GM23248 (cell line): Measurements from ENCODE around the gene PKNOX2.

ENCODE experiments used
- EZH2 ChIP-seq: fragments of 200-600 bp; sonication (generic); IDR thresholded peaks from 2 replicates; pipeline ENCODE4 v1.6.1; 2018; ENCODE audit warnings: antibody characterized with exemption, mild to moderate bottlenecking; ENCODE audit not compliant: insufficient read depth, poor library complexity, severe bottlenecking
- EZH2phosphoT487 ChIP-seq: fragments of 200-600 bp; sonication (generic); IDR thresholded peaks from 2 replicates; pipeline ENCODE4 v1.6.1; 2018; ENCODE audit warnings: antibody characterized with exemption, moderate library complexity, mild to moderate bottlenecking, low read depth; ENCODE audit not compliant: insufficient read depth

DNA sequence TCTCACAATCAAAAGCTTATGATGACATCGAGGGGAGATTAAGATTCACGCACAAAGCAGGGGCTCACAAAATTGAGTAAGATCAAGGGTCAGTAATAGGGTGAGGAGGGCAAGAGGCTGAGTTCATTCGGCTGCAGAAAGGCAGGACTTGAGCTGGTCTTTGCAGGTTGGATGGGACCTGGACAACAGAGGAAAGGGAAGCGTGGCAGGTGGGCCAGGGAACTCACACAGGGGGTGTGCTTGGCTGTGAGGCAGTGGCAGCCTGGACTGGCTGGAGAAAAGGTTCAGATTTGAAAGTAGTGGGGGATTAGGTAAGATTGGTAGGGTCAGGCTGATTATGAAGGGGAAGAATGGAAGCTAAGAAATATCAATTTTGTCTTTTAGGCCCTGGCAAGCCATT is 161.6 kb downstream of the PKNOX2 start:
- TF ChIP-seq EZH2: no peak
- TF ChIP-seq EZH2phosphoT487: no peak
